Measurements from ENCODE around the gene VPS51. TPM values are rescaled to one million over a fixed set of nuclear protein-coding genes. Genes with fewer than 3 reads are reported as not detected.

VPS51 gene
- total and polyA plus RNA-seq, 2 of the 13 experiments (the other 11 are each of a cell fraction or from before 2014, with no cell fraction given): 76.3 to 90.6 TPM

- TF ChIP-seq ZNF503 (CRISPR knock-in tag; IDR thresholded peaks at IDR 0.05): peak; percentile 65
- TF ChIP-seq KIAA2018 (CRISPR knock-in tag; IDR thresholded peaks at IDR 0.05; ENCODE audit: borderline replicate concordance): no peak
- peak; percentile 36; the same call in 1 of the 2 replicates for TF ChIP-seq CENPBD1 (CRISPR knock-in tag; IDR thresholded peaks at IDR 0.05; ENCODE audit: borderline replicate concordance, low read depth)
- no peak; the same call in 1 of the 2 replicates for TF ChIP-seq ZNF761 (CRISPR knock-in tag; conservative IDR thresholded peaks at IDR 0.05)
- no peak; the same call in 1 of the 2 replicates for TF ChIP-seq FOXJ3 (CRISPR knock-in tag; IDR thresholded peaks at IDR 0.05; ENCODE audit: borderline replicate concordance)
- TF ChIP-seq ZBTB3 (CRISPR knock-in tag; IDR thresholded peaks at IDR 0.05; ENCODE audit: borderline replicate concordance, low read depth): no peak
- peak; percentile 83 to 88 for TF ChIP-seq POLR2A (IDR thresholded peaks at IDR 0.05; ENCODE audit: insufficient read depth in 1 of 2, low read depth in 2 of 2, low read length in 2 of 2)
- TF ChIP-seq ZFP37 (CRISPR knock-in tag; IDR thresholded peaks at IDR 0.05; ENCODE audit: borderline replicate concordance): no peak
- no peak for TF ChIP-seq ZNF644 (CRISPR knock-in tag; IDR thresholded peaks at IDR 0.05; ENCODE audit: low read depth)
- TF ChIP-seq CREBL2 (CRISPR knock-in tag; IDR thresholded peaks at IDR 0.05; ENCODE audit: borderline replicate concordance): no peak; the same call in 1 of the 2 replicates
- peak; percentile 95; the same call in 1 of the 3 replicates for TF ChIP-seq MXI1 (IDR thresholded peaks at IDR 0.05; ENCODE audit: borderline replicate concordance, low read depth, low read length)
- TF ChIP-seq MAFK (conservative IDR thresholded peaks at IDR 0.05 in 1 of 2, IDR thresholded peaks at IDR 0.05 in 1 of 2; ENCODE audit: low read length in 2 of 2): no peak
- peak; percentile 68; the same call in 1 of the 2 replicates for TF ChIP-seq ZBTB26 (CRISPR knock-in tag; IDR thresholded peaks at IDR 0.05; ENCODE audit: borderline replicate concordance)
Observed at GRCh38 chr11:65095974-65096806, at the start of gene VPS51 (continued).
